Hematopoietic multipotent progenitor cell (in vitro differentiated cells): ENCODE data around the gene TRIM8. TPM values are rescaled to one million over a fixed set of nuclear protein-coding genes. Genes with fewer than 3 reads are reported as not detected.

Experiments
- DNase-seq, 3 donors: peaks; one replicate each; pipeline ENCODE4 v3.0.0-alpha.2; 2011 to 2015; ENCODE audit warnings: low read depth in 2 of 3, low spot score in 2 of 3
- total RNA-seq: library from RNA; depleted of rRNA; stranded (reverse); fragments of >200 nt; gene quantifications from one replicate; pipeline ENCODE4 v1.2.3, GENCODE V29; 2012

The TRIM8 gene
- total RNA-seq, 1 donor, result 65.7 TPM

DNA sequence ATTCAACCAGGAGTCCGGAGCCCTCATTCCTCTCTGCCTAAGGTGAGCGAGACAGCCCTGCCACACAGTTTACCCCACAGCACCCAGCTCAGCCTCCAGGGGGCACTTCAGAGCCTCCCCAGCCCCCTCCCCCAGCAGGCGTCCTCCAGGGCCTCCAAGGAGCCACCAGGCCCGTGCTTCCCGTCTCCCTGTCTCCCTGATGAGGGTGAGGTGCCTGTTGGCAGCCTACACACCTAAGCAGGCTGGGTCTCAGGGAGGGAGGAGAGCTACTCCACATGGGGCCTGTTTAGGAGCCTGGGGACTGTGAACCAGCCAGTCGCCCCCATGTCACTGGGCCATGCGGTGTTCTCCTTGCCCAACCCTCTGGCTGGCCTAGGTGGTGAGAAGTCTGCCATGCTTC is 28.9 kb upstream of the TRIM8 start:
- DNase-seq, result no peak

DNA sequence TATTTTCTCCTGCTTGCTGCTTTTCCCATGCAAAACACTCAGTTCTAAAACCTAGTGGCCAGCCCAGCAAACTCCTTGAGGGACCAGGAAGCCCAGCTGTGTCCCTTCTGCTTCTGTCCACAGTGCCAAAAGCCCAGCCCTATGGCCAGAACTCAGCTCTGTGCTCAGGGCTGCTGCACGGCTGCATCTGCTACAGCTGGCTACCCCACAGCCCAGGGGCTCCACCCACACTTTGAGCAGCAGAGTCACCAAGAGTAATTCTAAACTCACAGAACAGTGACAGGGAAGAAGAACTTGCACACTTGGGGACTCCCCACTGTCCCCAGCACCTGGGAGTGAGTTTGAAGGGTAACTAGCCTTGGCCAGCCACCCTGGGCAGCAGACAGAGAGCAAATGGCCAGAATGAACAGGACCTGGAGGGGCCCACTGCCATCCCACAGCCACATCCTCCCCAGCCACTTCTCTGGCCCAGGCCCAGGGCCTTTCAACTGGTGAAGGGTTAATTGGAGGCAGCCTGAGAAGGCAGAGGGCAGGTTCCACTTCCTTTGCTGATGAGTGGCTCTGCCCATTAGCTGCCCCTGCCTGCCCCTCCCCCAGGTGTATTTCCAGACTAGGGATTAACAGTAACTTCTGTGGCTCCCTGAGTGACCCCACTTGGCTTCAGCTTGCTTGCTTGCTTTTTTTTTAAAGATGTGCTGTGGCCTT is 28.1 kb upstream of the TRIM8 start:
- DNase-seq, result no peak

DNA sequence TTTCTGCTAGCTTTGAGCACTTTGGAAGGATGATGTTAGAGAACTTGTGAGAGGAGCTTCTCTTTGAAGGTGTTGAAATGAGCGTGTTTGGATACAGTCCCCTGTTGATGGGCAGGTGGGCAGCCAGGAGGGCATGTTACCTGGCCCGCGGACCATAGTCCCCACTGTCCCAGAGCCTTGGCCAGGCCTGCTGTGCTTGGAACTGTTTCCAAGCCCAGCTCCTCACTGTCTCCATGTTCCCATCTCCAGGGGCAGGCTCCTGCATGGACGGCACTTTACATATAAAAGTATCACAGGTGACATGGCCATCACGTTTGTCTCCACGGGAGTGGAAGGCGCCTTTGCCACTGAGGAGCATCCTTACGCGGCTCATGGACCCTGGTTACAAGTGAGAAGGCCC is 27.2 kb upstream of the TRIM8 start:
- DNase-seq, result no peak

DNA sequence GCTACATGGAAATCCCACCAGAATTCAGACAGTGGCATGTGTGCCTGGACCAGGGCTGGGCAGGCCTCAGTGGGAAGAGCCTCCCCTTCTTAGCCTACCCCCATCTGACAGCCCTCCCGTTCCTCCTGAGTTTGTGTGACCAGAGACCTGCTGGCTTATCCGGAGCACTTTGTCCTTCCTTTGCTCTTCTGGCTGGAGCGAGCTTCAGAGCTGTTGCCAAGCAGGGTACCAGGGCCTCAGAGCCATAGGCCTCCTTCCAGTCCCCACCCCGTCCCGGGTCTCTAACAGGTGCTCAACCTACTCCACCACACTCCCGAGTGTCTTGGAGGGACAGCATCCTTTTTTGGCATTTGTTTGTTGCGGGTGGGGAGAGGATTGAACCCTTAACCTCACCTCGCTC is 26.5 kb upstream of the TRIM8 start:
- DNase-seq, result no peak

DNA sequence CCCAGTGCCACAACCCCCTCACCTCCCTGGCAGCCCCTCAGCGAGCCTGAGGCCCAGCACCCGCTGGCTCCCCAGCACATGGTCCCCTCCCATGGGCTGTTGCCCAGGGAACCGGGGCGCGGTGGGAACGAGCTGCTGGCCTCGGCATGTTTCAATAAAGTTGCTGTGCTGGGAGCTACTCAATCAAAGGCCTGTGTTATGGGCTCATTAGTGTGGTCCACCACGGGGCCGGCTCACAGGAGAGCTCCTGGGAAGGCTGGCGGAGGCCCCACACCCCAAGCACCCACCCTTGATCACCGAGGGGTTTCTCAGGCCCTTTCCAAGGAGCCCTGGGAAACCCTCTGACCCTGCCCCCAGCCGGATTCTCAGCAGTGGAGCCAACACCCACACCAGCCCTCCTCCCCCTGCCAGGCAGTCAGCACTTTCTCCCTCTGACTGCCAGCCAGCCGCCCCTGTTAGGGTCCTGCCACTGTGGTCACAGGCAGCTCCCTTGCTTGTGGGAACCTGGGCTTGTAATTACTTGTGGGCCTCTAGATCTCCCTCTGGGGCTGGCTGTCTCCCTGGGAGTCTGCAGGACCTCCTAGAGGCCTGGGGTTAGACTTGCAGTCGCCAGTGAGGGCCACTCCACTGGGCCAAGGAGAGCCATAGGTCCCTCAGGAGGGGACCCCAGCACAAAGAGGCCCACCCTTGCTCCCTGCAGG is 24.8 kb upstream of the TRIM8 start:
- DNase-seq, result no peak

DNA sequence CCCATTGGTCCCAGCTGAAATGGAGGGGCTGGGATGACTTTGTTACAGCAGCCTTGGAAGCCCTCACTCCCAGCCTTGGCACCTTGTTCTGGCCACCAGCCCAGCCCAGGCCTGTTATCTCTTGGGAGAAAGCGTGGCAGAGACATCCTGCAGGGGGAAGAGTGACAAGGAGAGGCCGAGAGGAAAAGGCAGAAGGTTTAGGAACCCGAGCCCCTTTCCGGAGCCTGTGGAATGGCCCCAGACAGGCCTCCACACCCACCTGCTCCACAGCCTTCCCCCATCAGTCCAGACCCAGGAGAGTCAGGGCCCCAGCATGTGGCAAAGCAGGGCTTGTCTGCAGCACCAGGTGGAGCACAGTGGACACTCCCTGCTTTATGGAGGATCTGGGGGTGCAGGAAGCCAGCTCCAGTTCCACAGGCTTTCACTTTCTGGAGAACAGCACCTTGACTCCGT is 24.1 kb upstream of the TRIM8 start:
- DNase-seq, result no peak

DNA sequence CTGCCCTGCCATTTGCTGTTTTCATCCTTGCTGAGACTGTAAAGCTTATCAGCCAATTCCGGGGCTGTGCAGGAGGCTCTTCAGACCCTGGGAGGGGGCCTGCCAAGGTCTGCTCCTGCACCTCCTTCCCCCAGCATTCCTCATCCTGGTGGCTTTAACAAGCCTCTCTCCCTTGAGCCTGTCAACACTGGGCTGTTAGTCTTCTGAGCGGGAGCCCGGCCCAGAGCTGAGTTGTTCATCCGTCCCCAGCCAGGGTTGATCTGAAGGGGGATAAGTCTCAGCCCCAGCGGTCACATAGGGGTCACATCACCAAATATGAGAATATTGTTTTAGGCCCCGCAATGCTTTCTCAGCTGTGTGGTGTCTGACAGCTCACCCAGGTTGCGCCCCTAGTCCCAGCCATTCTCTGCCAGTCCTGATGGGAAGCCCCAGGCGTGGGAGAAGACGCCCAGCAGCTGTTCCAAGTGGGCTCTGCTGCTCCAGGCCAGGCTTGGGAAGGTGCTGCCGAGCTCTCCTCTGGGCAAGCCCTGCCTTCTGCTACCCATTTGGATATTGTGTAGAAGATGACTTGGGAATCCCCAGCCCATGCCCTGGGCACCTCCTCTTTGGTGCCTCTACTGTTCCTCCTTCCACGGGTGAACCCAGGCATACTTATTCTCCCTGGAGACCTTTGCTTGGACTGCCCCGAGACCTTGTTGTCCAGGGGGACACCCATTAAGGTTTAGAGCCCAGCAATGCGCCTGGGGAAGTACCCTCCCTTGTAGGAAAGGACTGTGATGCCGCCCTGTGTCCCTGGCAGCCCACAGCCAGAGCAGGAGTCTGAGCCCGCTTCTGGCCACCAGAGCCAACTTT is 23.5 kb upstream of the TRIM8 start:
- DNase-seq, result no peak

DNA sequence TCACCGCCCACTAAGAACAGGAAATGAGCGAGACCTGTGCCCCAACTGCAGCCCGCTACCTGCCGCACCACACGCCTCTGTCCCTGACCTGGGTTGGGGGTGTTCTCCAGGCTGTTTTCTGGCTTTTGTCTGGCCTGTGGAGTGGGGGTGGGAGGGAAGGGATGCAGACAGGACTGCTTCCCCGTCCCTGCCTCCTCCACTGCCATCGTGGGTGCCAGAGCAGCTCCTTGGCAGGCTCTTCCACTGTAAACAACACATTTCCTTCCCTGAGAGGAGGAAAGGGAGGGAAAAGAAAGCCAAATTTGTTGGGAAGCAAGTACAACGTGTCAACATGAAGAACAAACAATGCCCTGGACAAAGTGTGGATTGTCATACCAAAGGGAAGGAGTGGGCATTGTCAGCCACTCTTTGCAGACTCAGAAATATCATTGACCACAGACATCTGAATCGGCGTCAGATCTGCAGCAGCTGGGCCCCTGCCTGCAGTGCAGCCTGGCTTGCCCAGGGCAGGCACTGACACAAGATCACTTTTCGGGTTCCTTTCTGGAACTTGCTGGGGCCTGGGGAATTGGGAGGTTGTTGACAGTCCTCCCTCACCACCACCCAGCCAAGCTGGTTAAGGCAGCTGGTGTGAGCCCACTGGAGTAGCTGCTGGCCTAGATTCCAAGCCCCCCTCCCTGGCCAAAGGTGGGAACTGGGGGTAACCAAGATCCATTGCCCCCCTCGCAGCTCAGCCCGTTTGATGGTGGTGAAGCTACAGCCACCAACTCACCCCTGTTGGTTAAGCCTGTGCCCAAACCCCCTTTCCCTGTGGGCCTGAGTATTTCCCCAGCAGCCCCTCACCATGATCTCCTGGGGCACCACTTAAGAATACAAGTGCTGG is 22.6 kb upstream of the TRIM8 start:
- DNase-seq, result no peak

DNA sequence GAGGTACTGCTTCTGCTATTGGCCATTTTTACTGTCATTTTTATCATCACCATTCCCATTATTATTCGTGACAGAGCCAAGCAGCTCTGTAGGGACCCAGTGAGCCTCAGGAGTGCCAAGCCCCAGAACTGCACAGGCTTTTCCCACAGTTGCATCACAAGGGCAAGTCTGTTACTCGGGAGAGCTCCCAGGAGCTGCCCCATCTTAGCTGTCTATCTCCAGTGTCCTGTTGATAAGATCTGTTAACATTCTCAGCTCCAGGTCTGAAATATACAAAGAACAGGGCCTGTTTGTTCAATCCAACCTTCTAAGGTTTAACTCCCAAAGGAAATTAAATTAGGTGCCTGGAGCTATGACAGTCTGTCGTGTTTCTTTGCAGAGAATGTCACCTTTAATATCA is 20.2 kb upstream of the TRIM8 start:
- no peak for DNase-seq

DNA sequence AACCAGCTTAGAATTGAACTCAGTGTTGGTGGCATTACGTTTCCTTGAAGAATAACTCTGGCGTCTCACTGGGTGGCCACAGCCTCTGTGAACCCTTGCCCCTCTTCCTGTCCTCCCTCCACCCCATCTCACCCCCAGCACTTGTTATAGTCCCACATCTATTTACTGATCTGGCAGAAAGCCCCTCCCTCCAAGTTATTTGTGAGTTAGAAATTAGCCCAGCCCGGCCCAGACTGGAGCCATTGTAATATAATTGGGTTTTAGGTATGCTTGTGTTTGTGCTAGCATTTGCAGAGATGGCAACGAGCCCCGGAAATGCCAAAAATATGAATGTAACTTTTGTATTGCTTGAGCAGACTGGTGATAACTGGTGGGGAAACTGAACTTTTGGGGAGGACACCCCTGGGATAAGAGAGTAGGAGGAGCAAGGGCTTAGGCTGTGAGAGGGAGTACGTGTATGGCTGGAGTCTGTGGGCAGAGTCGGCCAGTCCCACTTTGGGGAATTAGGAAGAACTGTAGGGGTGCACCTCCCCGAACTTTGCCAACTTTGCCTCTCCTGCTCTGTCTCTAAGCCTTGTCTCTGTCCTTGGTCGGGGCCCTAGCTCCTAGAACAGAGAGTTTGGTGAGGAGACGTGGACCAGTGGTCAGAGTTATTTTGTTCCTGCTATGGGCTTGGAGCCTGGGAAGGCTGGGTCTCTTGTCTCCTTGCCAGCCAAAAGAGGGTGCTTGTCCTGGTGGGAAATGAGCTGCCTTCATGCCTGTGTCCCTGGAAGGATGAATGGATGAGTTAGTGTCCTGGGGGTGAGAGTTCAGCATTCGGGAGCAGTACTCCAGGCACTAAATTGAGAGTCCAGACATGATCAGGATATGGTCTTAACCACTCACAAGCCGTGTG is 19.3 kb upstream of the TRIM8 start:
- DNase-seq, result no peak

DNA sequence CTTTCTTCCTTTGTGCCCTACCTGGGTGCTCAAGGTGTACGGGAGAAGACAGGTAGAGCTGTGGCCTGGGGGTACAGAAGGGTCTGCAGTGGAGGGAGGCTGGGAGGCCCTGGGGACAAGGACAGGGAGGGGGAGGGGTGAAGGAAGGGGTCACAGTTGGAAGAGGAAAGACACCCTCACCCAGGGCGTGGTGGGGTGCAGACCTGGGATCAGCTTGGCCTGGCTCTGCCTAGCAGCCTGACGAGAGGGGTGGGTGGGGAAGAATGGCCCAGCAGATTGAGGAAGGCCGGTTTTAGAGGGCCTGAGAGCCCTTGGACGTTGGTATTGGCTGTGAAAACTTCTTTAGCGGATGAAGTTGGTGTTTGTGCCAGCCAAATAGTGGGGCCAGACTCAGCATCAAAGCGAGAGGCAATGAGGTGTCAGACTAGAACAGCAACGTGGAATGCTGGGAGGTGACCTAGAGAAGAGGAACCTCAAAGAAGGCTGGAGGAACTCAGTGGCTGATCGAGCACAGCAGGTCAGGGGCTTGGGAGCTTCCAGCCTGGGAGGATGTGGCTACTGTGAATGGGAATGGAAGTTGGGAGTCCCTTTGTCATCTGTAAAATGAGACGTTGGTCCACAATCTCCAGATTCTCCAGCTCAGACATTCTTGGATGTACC is 18.1 kb upstream of the TRIM8 start:
- DNase-seq, result no peak

DNA sequence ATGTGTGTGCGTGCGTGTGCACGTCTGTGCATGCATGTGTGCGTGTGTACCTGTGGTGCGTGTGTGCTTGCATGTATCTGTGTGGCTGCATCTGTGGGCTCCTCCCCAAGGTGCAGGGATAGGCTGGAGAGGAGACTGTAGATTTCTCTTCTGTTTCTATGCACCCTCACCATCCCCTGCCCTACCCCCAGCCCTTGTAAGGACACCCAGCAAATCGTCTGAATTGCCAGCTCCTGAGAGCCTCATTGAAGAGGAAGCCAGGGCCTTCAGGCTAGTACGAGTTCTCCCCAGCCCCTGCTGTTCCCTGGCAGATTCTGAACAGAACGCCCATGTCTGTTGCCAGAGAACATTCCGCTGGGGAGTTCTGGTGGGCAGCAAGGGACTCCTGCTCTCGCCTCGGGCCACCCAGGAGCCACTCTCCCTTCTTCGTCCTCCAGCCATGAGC is 17.0 kb upstream of the TRIM8 start:
- DNase-seq, result no peak

DNA sequence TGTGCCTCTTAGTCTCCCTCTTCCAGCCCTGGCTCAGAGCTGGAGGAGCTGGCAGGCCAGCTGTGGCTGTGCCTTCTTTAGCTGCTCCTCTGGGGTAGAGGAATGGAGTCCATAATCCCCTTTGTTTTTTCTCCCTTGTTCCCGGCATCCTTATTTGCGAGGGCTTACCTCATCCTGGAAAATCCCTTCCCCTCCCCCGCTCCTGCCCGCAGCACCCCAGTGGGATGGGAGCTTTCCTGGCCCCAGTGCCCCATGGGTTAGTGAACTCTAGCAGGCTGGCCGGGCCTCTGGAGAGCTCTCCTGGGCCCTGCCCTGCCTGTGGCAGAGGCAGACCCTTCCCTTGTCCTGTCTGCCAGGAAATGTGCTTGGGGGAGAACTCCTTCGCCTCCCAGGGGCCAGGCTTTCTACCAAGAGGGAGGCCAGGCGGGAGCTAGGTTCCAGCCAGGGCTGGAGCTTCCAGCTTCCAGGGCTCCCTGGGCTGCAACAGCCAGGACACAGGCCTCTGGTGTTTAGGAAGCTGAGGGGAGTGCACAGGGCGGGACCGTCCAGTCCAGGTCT is 16.5 kb upstream of the TRIM8 start:
- no peak for DNase-seq

DNA sequence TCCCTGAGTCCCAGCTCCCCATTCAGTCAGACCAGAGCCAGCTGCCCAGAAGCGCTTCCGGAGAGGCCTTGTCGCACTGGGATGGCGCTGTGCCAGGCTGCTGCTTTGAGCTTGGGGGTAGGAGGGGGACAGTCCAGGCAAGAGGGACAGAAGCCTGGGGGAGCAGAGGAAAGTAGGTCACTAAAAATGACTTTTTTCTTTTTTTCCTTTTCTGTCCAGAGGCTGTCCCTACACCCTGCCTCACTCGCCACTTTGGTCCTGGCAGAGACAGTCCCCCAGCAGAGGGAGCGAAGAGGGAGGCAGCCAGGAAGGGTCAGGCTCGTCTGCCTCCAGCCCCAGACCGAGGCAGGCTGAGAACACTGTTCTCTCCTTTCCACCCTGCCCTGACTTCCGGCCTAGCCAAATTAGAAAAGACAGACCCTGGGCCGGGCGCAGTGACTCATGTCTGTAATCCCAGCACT is 15.8 kb upstream of the TRIM8 start:
- DNase-seq, result no peak

DNA sequence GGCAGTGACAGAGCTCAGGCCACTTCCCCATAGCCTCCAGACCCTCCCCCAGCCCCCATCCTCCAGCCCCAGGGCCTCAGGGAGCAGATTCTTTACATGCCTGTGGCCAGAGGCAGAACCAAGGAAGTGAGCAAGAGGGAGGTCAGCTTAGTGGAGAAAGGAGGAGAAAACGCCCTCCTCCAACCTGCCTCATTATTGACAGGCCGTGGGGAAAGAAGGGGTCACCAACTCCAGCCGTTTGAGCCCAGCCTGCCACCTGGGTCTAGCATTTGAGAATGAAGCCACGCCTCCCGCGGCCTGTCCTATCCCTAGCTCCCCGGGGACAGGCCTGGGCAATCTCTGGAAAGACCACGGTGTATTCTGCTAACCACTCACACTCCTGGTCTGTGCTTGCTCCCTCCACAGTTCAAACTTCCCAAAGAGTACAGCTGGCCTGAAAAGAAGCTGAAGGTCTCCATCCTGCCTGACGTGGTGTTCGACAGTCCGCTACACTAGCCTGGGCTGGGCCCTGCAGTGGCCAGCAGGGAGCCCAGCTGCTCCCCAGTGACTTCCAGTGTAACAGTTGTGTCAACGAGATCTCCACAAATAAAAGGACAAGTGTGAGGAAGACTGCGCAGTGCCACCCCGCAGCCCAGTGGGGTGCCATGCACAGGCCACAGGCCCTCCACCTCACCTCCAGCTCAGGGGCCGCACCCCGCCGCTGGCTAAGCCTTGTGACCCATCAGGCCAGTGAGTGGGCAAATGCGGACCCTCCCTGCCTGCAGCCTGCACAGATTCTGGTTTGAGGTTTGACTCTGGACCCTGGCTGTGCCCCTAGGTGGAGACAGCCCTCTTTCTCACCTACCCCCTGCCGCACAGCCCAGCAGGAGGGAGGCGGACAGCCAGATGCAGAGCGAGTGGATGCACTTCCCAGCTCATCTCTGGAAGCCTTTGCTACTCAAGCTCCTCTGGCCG is 14.3 kb upstream of the TRIM8 start:
- no peak for DNase-seq

DNA sequence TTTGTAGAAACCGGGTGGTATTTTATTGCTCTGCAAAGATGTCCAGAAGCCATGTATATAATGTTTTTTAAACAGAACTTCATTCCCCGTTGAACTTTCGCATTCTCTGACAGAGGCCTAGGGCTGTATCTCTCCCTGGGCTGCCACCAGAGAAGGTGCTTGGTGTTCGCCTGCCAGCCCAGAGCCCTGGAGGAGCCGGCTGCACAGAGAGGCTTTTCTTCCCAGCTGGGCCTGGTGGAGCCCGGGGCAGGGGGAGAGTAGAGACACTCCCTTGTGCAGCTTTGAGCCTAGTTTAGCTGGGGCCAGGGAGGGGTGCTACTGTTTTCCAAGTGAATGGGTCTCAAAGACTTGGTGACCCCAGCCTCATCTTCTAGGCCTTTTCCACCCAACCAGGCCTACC is 13.6 kb upstream of the TRIM8 start:
- no peak for DNase-seq
